SU-DHL-6 (cell line): ENCODE measurements around the gene RAB44.

ENCODE experiments used
- H2AFZ ChIP-seq: fragments of 200-600 bp; sonication (generic); 2 replicates; pipeline ENCODE4 v1.6.1; 2014; ENCODE audit warnings: low read depth, mild to moderate bottlenecking, moderate library complexity, mixed read lengths, antibody characterized with exemption, low read length; ENCODE audit not compliant: severe bottlenecking
- H3F3A ChIP-seq: fragments of 200-600 bp; shearing (Covaris generic); 2 replicates; pipeline ENCODE4 v1.6.0; 2016; ENCODE audit warnings: antibody characterized with exemption, mild to moderate bottlenecking; ENCODE audit not compliant: insufficient read depth
- H3K27ac ChIP-seq: fragments of 200-600 bp; sonication (generic); 2 replicates; pipeline ENCODE4 v1.5.1; 2016; ENCODE audit warnings: low read depth, mild to moderate bottlenecking, low read length, moderate library complexity, mixed read lengths
- H3K27me3 ChIP-seq: fragments of 200-600 bp; sonication (generic), shearing (Covaris generic); 2 replicates; pipeline ENCODE4 v1.6.0; 2014; ENCODE audit warnings: mild to moderate bottlenecking, low read length
- H3K36me3 ChIP-seq: fragments of 200-600 bp; sonication (generic); 2 replicates; pipeline ENCODE4 v1.6.1; 2014; ENCODE audit warnings: mild to moderate bottlenecking, low read length, mixed read lengths
- H3K4me2 ChIP-seq: fragments of 300-600, 200-600 bp; shearing (Covaris generic), sonication (generic); 2 replicates; pipeline ENCODE4 v1.6.0; 2014; ENCODE audit warnings: low read length, low read depth, mild to moderate bottlenecking; ENCODE audit not compliant: poor library complexity, severe bottlenecking
- H3K4me3 ChIP-seq: fragments of 200-600 bp; sonication (generic); 2 replicates; pipeline ENCODE4 v1.5.1; 2014; ENCODE audit warnings: antibody characterized with exemption, low read length, mild to moderate bottlenecking, mixed read lengths; ENCODE audit not compliant: insufficient read depth, poor library complexity, severe bottlenecking
- H3K79me2 ChIP-seq: fragments of 200-600 bp; sonication (generic); 2 replicates; pipeline ENCODE4 v1.6.1; 2014; ENCODE audit warnings: mild to moderate bottlenecking, low read length, moderate library complexity; ENCODE audit not compliant: insufficient read depth
- H3K9ac ChIP-seq: fragments of 200-600 bp; sonication (generic); 2 replicates; pipeline ENCODE4 v1.7.0; 2014; ENCODE audit warnings: mild to moderate bottlenecking, low read length
- H3K9me2 ChIP-seq: fragments of 200-600 bp; sonication (generic); replicated peaks from 2 replicates; pipeline ENCODE4 v1.6.1; 2014; ENCODE audit warnings: low read length; ENCODE audit not compliant: insufficient read depth
- H3K9me3 ChIP-seq: fragments of 200-600 bp; sonication (generic); 2 replicates; pipeline ENCODE4 v1.6.1; 2014; ENCODE audit warnings: low read length, mixed read lengths; ENCODE audit not compliant: insufficient read depth
- H4K20me1 ChIP-seq: fragments of 200-600 bp; sonication (generic); 2 replicates; pipeline ENCODE4 v1.6.1; 2014; ENCODE audit warnings: low read depth, mild to moderate bottlenecking, antibody characterized with exemption, low read length, moderate library complexity, mixed read lengths
- CTCF ChIP-seq: fragments of 200-600 bp; sonication (generic); IDR thresholded peaks from one replicate; pipeline ENCODE4 v1.5.1; 2017; ENCODE audit warnings: antibody characterized with exemption, mild to moderate bottlenecking, low read length, moderate library complexity; ENCODE audit not compliant: insufficient read depth, poor library complexity, severe bottlenecking
- EZH2phosphoT487 ChIP-seq: fragments of 200-600 bp; sonication (generic), shearing (Covaris generic); conservative IDR thresholded peaks from 2 replicates; pipeline ENCODE4 v1.6.1; 2018; ENCODE audit warnings: mild to moderate bottlenecking, antibody characterized with exemption, low read length, moderate library complexity, mixed read lengths

Gene RAB44

GRCh38 chr6:36692861-36693702 lies 4.5 kb upstream of the RAB44 start:
- no peak for TF ChIP-seq CTCF
- TF ChIP-seq EZH2phosphoT487: no peak
- Histone ChIP-seq H3K4me3 (no peak overlapping the region), H3K4me2 (no peak overlapping the region), H2AFZ (no peak overlapping the region), H4K20me1 (no peaks in the 10 kb centered on the region), H3K79me2 (no peaks in the 10 kb centered on the region), H3K36me3 (no peaks in the 10 kb centered on the region), H3K9me2 (no peaks in the 10 kb centered on the region), H3F3A (no peaks in the 10 kb centered on the region), H3K9ac (no peak overlapping the region), H3K27me3 (no peaks in the 10 kb centered on the region), H3K9me3 (no peaks in the 10 kb centered on the region), H3K27ac (no peak overlapping the region)

GRCh38 chr6:36694616-36695015 lies 3.0 kb upstream of the RAB44 start:
- no peaks in the 10 kb centered on the region for H3K27me3 ChIP-seq
- TF ChIP-seq CTCF (no peak), EZH2phosphoT487 (no peak)
- H3K9ac ChIP-seq: no peak overlapping the region
- no peaks in the 10 kb centered on the region for H3K79me2 ChIP-seq
- no peak overlapping the region for H3K27ac ChIP-seq
- H3K36me3 ChIP-seq: no peaks in the 10 kb centered on the region
- H3K9me3 ChIP-seq: no peaks in the 10 kb centered on the region
- H2AFZ ChIP-seq: no peak overlapping the region
- H3F3A ChIP-seq: no peaks in the 10 kb centered on the region
- no peaks in the 10 kb centered on the region for H4K20me1 ChIP-seq
- H3K4me3 ChIP-seq: no peak overlapping the region
- H3K9me2 ChIP-seq: no peaks in the 10 kb centered on the region
- H3K4me2 ChIP-seq: no peak overlapping the region

- H3K9me3 ChIP-seq: no peaks in the 10 kb centered on the region
- H3K9ac ChIP-seq: no peak overlapping the region
- no peaks in the 10 kb centered on the region for H3K36me3 ChIP-seq
- H3K79me2 ChIP-seq: no peaks in the 10 kb centered on the region
- no peak overlapping the region for H3K4me2 ChIP-seq
- TF ChIP-seq CTCF: no peak
- TF ChIP-seq EZH2phosphoT487: no peak
- no peaks in the 10 kb centered on the region for H4K20me1 ChIP-seq
- H3K9me2 ChIP-seq: no peaks in the 10 kb centered on the region
- no peak overlapping the region for H3K4me3 ChIP-seq
- no peaks in the 10 kb centered on the region for H3F3A ChIP-seq
- no peaks in the 10 kb centered on the region for H3K27me3 ChIP-seq
- no peak overlapping the region for H3K27ac ChIP-seq
- no peak overlapping the region for H2AFZ ChIP-seq
These were observed 2.2 kb upstream of the RAB44 start for GRCh38 chr6:36695414-36695813.
